H9 (cell line): ENCODE data around the gene H6PD. TPM values are rescaled to one million over a fixed set of nuclear protein-coding genes. Genes with fewer than 3 reads are reported as not detected.

ENCODE experiments used
- DNase-seq: peaks from one replicate; pipeline ENCODE4 v3.0.0-alpha.2; 2017
- H2AFZ ChIP-seq: one replicate; pipeline ENCODE4 v1.6.1; 2013; ENCODE audit warnings: mild to moderate bottlenecking, low read length, control low read depth, moderate library complexity
- H2AK5ac ChIP-seq: 2 replicates; pipeline ENCODE4 v1.6.1; 2013; ENCODE audit warnings: low read length, control low read depth, mixed read lengths; ENCODE audit not compliant: insufficient read length
- H2BK120ac ChIP-seq: one replicate; pipeline ENCODE4 v1.6.1; 2013; ENCODE audit warnings: low read depth, mild to moderate bottlenecking, low read length, control low read depth, inconsistent platforms; ENCODE audit not compliant: poor library complexity, severe bottlenecking
- H2BK12ac ChIP-seq: 2 replicates; pipeline ENCODE4 v1.6.1; 2013; ENCODE audit warnings: low read length, control low read depth, mixed read lengths, low read depth; ENCODE audit not compliant: insufficient read length
- H2BK15ac ChIP-seq: 2 replicates; pipeline ENCODE4 v1.6.1; 2013; ENCODE audit warnings: low read depth, low read length, control low read depth
- H2BK20ac ChIP-seq: one replicate; pipeline ENCODE4 v1.6.1; 2013; ENCODE audit warnings: low read depth, mild to moderate bottlenecking, low read length, control low read depth, inconsistent platforms; ENCODE audit not compliant: poor library complexity, severe bottlenecking
- H2BK5ac ChIP-seq: 2 replicates; pipeline ENCODE4 v1.6.1; 2013; ENCODE audit warnings: low read length, control low read depth, mixed read lengths; ENCODE audit not compliant: insufficient read length
- H3K14ac ChIP-seq: 2 replicates; pipeline ENCODE4 v1.6.1; 2013; ENCODE audit warnings: low read length, control low read depth; ENCODE audit not compliant: insufficient read depth
- H3K18ac ChIP-seq: 2 replicates; pipeline ENCODE4 v1.6.1; 2013; ENCODE audit warnings: low read depth, mild to moderate bottlenecking, mixed read lengths, low read length, control low read depth; ENCODE audit not compliant: insufficient read length
- H3K23ac ChIP-seq: 2 replicates; pipeline ENCODE4 v1.6.1; 2013; ENCODE audit warnings: low read length, control low read depth, mixed read lengths, low read depth; ENCODE audit not compliant: insufficient read length
- H3K23me2 ChIP-seq: 2 replicates; pipeline ENCODE4 v1.6.1; 2013; ENCODE audit warnings: low read depth, mild to moderate bottlenecking, mixed read lengths, low read length, control low read depth; ENCODE audit not compliant: insufficient read length, poor library complexity, severe bottlenecking
- H3K27ac ChIP-seq: 2 replicates; pipeline ENCODE4 v1.5.1; 2013; ENCODE audit warnings: low read length, control low read depth, mixed read lengths, low read depth; ENCODE audit not compliant: insufficient read length
- H3K27me3 ChIP-seq: 2 replicates; pipeline ENCODE4 v1.6.1; 2013; ENCODE audit warnings: low read length, control low read depth, inconsistent platforms; ENCODE audit not compliant: insufficient read depth
- H3K4ac ChIP-seq: 2 replicates; pipeline ENCODE4 v1.6.1; 2013; ENCODE audit warnings: low read depth, mild to moderate bottlenecking, control low read depth, inconsistent platforms, low read length, moderate library complexity
- H3K4me1 ChIP-seq: 2 replicates; pipeline ENCODE4 v1.6.1; 2013; ENCODE audit warnings: low read length, control low read depth, inconsistent platforms; ENCODE audit not compliant: insufficient read depth
- H3K4me2 ChIP-seq: 2 replicates; pipeline ENCODE4 v1.6.1; 2013; ENCODE audit warnings: low read length, control low read depth, mixed read lengths; ENCODE audit not compliant: insufficient read length, insufficient read depth
- H3K56ac ChIP-seq: 2 replicates; pipeline ENCODE4 v1.6.1; 2013; ENCODE audit warnings: low read depth, mild to moderate bottlenecking, mixed read lengths, low read length, control low read depth; ENCODE audit not compliant: insufficient read length
- H3K79me1 ChIP-seq: 2 replicates; pipeline ENCODE4 v1.6.1; 2013; ENCODE audit warnings: low read depth, mild to moderate bottlenecking, moderate library complexity, low read length, control low read depth, inconsistent platforms; ENCODE audit not compliant: insufficient read depth, poor library complexity, severe bottlenecking
- H3K79me2 ChIP-seq: 2 replicates; pipeline ENCODE4 v1.6.1; 2013; ENCODE audit warnings: low read length, control low read depth, inconsistent platforms; ENCODE audit not compliant: insufficient read depth
- H3K9ac ChIP-seq: 2 replicates; pipeline ENCODE4 v1.6.1; 2013; ENCODE audit warnings: low read length, control low read depth, mixed read lengths; ENCODE audit not compliant: insufficient read length; ENCODE audit errors: extremely low read depth
- H3K9me3 ChIP-seq: one replicate; pipeline ENCODE4 v1.6.1; 2013; ENCODE audit warnings: low read depth, low read length, inconsistent platforms; ENCODE audit not compliant: control insufficient read depth
- H3T11ph ChIP-seq: one replicate; pipeline ENCODE4 v1.6.1; 2013; ENCODE audit warnings: mild to moderate bottlenecking, low read length, control low read depth, inconsistent platforms
- H4K20me1 ChIP-seq: one replicate; pipeline ENCODE4 v1.6.1; 2013; ENCODE audit not compliant: control insufficient read depth, insufficient read length, insufficient read depth
- H4K5ac ChIP-seq: 2 replicates; pipeline ENCODE4 v1.6.1; 2013; ENCODE audit warnings: low read depth, mild to moderate bottlenecking, mixed read lengths, low read length, control low read depth; ENCODE audit not compliant: insufficient read length
- H4K8ac ChIP-seq: replicated peaks from 2 replicates; pipeline ENCODE4 v1.6.1; 2013; ENCODE audit warnings: low read length, control low read depth, mixed read lengths, low read depth; ENCODE audit not compliant: insufficient read length
- H4K91ac ChIP-seq: 2 replicates; pipeline ENCODE4 v1.6.1; 2013; ENCODE audit warnings: low read depth, mild to moderate bottlenecking, moderate library complexity, mixed read lengths, low read length, control low read depth; ENCODE audit not compliant: insufficient read length
- H3K27ac Mint-ChIP-seq, 3 experiments: 2 replicates in 2 of 3; 3 replicates in 1 of 3; pipeline ENCODE4 v1.8.0; 2020 to 2021; ENCODE audit warnings: mixed read lengths in 3 of 3, mild to moderate bottlenecking in 1 of 3, moderate library complexity in 1 of 3
- H3K27me3 Mint-ChIP-seq: 2 replicates; pipeline ENCODE4 v1.8.0; 2021; ENCODE audit warnings: low read depth, mild to moderate bottlenecking, moderate library complexity, mixed read lengths
- H3K36me3 Mint-ChIP-seq, 3 experiments: 2 replicates in 2 of 3; 3 replicates in 1 of 3; pipeline ENCODE4 v1.8.0; 2020 to 2021; ENCODE audit warnings: low read depth in 3 of 3, mixed read lengths in 3 of 3; ENCODE audit not compliant: insufficient read depth in 1 of 3
- H3K4me1 Mint-ChIP-seq, 2 experiments: 2 replicates each; pipeline ENCODE4 v1.8.0; 2020; ENCODE audit warnings: mixed read lengths in 2 of 2
- H3K4me3 Mint-ChIP-seq, 2 experiments: 2 replicates in 1 of 2; 3 replicates in 1 of 2; pipeline ENCODE4 v1.8.0; 2020 to 2021; ENCODE audit warnings: mild to moderate bottlenecking in 2 of 2, mixed read lengths in 2 of 2, moderate library complexity in 1 of 2
- H3K9me3 Mint-ChIP-seq, 2 experiments: 2 replicates in 1 of 2; 3 replicates in 1 of 2; pipeline ENCODE4 v1.8.0; 2020; ENCODE audit warnings: mild to moderate bottlenecking in 2 of 2, mixed read lengths in 2 of 2, moderate library complexity in 1 of 2
- CTCF ChIP-seq: fragments of 200-600 bp; sonication (generic); conservative IDR thresholded peaks from 3 replicates; pipeline ENCODE4 v1.8.0; 2021; ENCODE audit warnings: antibody characterized with exemption, mild to moderate bottlenecking
- WGBS: extraction: QIAGEN DNeasy Blood & Tissue Kit; methylation state at CpG from one replicate; pipeline ENCODE4 v1.1.7; 2013; ENCODE audit warnings: missing lambda C conversion rate, low lambda C conversion rate, mixed read lengths; ENCODE audit not compliant: insufficient read length; ENCODE audit errors: extremely low coverage; 5-methylcytosine and 5-hydroxymethylcytosine counted together
- total RNA-seq: library from RNA; stranded (reverse); gene quantifications from 2 replicates; pipeline ENCODE4 v1.2.1, GENCODE V29; 2021

The H6PD gene
- total RNA-seq, 1 experiment from 2014 or later, result 7.9 TPM

DNA sequence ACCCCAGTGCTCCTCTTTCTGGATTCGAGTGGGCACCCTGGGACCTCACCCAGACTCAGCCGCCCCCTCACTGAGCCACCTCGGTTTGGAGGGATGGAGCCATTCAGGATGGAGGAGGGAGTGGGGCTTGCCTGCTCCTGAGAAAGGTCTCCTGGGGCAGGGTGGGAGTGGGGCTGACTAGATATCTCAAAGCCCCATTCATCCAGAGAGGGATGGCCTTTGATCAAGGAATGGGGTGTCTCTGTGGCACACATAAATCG, 48.1 kb downstream of the H6PD start:
- Histone ChIP-seq H4K20me1 (no peaks in the 10 kb centered on the region), H3K4me1 (no peaks in the 10 kb centered on the region; the same call in 1 of the 2 replicates), H3K14ac (no peak overlapping the region), H4K8ac (no peak overlapping the region), H2AK5ac (no peak overlapping the region), H2AFZ (no peak overlapping the region), H3K9me3 (no peaks in the 10 kb centered on the region), H3K27me3 (no peaks in the 10 kb centered on the region), H3K4ac (no peak overlapping the region), H3K23me2 (no peaks in the 10 kb centered on the region), H4K5ac (no peak overlapping the region), H4K91ac (no peak overlapping the region), H2BK12ac (no peak overlapping the region), H2BK15ac (no peak overlapping the region), H3K4me2 (no peak overlapping the region), H2BK120ac (no peak overlapping the region), H3K27ac (no peak overlapping the region), H2BK20ac (no peak overlapping the region), H3K79me1 (no peaks in the 10 kb centered on the region), H3K79me2 (no peaks in the 10 kb centered on the region), H3K9ac (no peak overlapping the region), H3K18ac (no peak overlapping the region), H3K23ac (no peak overlapping the region), H3K56ac (no peak overlapping the region), H2BK5ac (no peak overlapping the region), H3T11ph (no peak overlapping the region)
- no CpG with 5 or more reads among the region's 4 CpGs for whole genome bisulfite sequencing
- Mint-ChIP-seq H3K27ac (no peak overlapping the region), H3K27me3 (peaks cover 25% of the 10 kb centered on the region), H3K9me3 (peaks cover 12 to 19% of the 10 kb centered on the region in 2 experiments), H3K4me3 (no peak overlapping the region), H3K4me1 (peaks cover 16 to 20% of the 10 kb centered on the region in 2 experiments), H3K36me3 (no peaks in the 10 kb centered on the region; a peak in 1 of 7 replicates)
- no peak for TF ChIP-seq CTCF
- DNase-seq, result no peak
